GM13976 (cell line): ENCODE measurements around the gene SSNA1.

Experiments used
- DNase-seq: peaks from one replicate; pipeline ENCODE4 v3.0.0; 2012; ENCODE audit warnings: low spot score
- in situ Hi-C: fragments of 300-500 bp; cut with MboI; formaldehyde crosslinking; loops from one replicate; pipeline ENCODE4 v1.12.0; 2022; ENCODE audit warnings: low sequenced_read_pairs, mixed read lengths, inconsistent platforms; ENCODE audit not compliant: unreplicated experiment
- TF ChIP-seq, protein P1 (sequence below): IDR thresholded peaks from 2 replicates; pipeline ENCODE4 v1.5.1; 2012; ENCODE audit warnings: borderline replicate concordance, mild to moderate bottlenecking; ENCODE audit not compliant: insufficient read depth; ENCODE audit errors: extremely low read depth, missing control alignments, control extremely low read depth

SSNA1 gene

DNA sequence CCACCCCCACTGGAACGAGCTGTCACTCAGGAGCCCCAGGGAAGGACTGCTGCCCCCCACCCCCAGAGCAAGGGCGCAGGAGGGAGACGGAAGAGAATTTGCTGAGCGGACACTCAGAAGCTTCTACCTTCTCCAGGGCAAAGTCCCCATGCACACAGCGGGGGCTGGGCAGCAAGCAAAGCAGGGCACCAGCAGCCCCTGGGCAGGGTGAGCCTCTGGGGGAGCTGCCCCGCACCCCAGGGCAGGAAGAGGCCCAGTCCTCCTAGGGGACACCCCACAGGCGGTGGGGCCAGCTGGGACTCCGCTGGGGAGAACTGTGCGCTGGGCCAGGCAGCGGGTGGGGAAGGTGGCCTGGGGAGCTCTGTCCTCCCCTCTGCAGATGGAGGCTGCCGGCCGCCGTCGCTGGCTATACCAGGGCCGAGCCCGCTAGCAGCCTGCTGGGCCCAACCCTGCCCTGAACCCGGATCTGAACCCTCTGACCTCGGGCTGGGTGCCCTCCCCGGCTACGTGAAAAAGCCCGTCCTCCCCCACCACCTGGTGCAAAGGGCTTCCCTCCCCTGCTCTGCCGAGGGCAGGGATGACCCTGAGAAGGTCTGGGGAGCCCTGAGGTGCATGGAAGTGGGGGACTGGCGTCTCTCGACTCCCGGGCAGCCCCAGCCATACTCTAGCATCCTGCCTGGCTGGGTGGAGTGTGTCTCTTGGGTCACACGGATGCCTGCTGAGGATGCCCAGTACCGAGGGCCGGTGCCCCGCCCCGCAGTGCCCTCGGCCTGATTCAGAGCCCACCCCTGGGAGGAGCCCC is 41.6 kb downstream of the SSNA1 start:
- in situ Hi-C loops, result loop anchor here (5.0 kb wide), 1 partner anchor 113 kb away; no protein-coding TSS in a partner anchor
- DNase-seq, result no peak
- TF ChIP-seq, protein P1, sequence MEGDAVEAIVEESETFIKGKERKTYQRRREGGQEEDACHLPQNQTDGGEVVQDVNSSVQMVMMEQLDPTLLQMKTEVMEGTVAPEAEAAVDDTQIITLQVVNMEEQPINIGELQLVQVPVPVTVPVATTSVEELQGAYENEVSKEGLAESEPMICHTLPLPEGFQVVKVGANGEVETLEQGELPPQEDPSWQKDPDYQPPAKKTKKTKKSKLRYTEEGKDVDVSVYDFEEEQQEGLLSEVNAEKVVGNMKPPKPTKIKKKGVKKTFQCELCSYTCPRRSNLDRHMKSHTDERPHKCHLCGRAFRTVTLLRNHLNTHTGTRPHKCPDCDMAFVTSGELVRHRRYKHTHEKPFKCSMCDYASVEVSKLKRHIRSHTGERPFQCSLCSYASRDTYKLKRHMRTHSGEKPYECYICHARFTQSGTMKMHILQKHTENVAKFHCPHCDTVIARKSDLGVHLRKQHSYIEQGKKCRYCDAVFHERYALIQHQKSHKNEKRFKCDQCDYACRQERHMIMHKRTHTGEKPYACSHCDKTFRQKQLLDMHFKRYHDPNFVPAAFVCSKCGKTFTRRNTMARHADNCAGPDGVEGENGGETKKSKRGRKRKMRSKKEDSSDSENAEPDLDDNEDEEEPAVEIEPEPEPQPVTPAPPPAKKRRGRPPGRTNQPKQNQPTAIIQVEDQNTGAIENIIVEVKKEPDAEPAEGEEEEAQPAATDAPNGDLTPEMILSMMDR, result no peak

DNA sequence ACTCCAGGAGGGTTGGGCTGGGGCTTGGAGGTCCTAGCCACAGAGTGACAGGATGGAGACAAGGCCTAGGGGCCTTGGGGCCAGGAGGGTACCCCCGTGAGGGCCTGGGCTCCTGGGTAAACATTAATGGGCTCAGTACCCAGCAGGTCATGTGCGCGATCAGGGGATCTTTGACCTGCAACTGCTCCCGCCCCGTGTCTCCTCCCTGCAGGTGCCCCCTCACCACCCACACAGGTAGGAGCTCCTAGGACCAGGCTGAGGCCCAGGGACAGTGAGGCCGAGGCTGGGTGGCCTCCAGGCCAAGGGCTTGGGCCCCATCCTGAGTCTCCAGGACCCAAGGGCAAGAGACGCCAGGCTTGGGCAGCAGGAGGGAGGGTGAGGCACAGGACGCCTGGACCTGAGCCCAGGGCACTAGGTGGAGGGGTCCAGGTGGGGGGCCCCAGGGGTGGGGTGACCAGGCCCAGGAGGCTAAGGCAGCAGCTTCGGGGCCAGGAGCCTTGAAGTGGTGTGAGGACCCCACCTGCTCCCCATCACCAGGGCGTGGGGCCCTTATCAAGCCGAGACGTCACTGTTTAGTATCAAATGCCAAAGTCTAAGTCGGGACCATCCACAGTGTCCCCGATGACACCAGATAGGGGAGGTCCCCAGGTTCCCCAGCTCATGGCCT is 42.4 kb downstream of the SSNA1 start, which contains the start of gene SLC34A3:
Gene SLC34A3, plus strand, starts transcription at position 197 of the 667 bp plus-strand sequence. CDS start 802 bp downstream, outside the sequence.
- in situ Hi-C loops, result no loop called here
- no peak for DNase-seq
- TF ChIP-seq, protein P1, result no peak

DNA sequence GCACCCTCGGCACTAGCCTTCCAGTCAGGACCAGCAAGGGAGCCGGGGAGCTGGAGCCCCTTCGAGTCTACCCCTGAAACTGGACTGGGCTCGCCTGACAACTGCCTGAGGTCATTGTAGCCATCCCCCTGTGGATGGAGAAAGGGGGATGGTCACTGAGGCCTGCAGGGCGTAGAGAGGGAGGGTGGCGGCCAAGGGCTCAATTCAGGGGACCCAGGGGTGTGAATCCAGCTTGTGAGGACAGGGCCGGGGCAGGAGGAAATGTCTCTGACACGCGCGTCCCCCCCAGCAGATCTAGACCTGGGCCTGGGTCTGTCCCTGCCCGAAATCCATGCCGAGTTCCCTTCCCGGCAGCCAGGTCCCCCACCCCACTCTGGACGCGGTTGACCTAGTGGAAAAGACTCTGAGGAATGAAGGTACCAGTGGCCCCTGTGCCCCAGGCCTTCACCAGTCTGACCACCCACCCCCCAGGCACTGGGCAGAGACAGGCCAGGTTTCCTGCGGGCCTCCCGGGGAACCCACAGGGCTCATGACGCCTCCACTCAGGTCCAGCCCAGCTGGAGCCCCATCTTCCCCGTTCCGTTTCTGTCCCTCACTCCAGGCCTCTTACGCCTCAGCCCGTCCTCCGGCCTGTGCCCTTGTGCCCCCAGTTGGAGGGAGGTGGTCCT is 43.0 kb downstream of the SSNA1 start:
- no peak for DNase-seq
- TF ChIP-seq, protein P1, result no peak
- in situ Hi-C loops, result no loop called here

DNA sequence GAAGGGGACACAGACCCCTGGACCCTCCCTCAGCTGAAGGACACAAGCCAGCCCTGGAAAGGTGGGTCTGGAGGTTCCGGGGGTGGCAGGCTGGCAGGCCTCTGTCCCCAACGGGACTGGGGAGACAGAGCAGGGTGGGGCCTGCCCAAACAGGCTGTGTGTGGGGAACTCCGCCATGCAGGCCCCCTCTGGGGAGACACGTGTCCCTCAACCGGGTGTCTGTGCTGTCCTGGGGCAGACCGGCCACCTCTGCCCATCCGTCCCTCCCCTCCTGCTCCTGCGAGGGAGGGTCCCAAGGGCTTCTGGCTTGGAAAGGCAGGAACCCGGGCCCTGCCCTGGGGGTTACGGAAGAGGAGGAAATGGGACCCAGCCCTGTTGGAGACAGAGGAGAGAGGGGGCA is 43.6 kb downstream of the SSNA1 start:
- TF ChIP-seq, protein P1, result no peak
- in situ Hi-C loops, result no loop called here
- no peak for DNase-seq

DNA sequence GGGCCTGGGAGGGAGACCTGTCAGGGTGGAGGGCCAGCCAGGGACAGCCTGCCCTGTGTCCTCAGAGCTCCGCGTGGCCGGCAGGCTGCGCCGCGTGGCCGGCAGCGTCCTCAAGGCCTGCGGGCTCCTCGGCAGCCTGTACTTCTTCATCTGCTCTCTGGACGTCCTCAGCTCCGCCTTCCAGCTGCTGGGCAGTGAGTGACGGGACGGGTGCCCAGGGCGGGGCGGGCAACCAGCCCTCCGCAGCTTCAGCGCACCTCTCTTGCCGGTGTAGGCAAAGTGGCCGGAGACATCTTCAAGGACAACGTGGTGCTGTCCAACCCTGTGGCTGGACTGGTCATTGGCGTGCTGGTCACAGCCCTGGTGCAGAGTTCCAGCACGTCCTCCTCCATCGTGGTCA is 44.0 kb downstream of the SSNA1 start:
- DNase-seq, result no peak
- in situ Hi-C loops, result no loop called here
- TF ChIP-seq, protein P1, result no peak

DNA sequence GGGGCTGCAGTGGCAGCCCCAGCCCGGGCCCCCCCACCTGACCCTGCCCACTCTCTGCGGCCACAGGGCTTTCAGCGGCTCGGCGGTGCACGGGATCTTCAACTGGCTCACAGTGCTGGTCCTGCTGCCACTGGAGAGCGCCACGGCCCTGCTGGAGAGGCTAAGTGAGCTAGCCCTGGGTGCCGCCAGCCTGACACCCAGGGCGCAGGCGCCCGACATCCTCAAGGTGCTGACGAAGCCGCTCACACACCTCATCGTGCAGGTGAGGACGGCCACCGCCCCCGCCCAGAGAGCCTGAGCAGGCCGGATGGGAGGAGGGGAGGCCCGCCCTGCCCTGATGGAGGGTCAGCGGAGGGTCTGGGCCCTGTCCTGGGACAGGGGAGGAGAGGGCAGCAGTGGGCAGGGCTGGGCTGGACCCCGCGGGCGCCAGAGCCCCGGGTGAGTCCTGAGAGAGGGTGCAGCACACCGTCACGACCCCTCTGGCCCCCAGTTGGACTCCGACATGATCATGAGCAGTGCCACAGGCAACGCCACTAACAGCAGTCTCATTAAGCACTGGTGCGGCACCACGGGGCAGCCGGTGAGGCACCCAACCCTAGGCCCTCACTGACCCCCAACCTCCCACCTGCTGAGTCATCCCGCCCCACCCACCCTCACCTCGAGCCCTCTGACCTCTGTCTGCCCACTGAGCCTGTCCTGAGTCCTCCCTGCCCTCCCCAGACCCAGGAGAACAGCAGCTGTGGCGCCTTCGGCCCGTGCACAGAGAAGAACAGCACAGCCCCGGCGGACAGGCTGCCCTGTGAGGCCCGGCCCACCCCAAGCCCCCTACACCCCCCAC is 44.9 kb downstream of the SSNA1 start:
- TF ChIP-seq, protein P1, result no peak
- DNase-seq, result no peak
- in situ Hi-C loops, result no loop called here
